Measurements from ENCODE around the gene RNF151.

GRCh38 chr16:1966460-1966859 lies at the start of gene RNF151:
- TF ChIP-seq CTCF (IDR thresholded peaks at IDR 0.05): no peak
- TF ChIP-seq POLR2A (IDR thresholded peaks at IDR 0.05): no peak
- TF ChIP-seq POLR2AphosphoS5 (IDR thresholded peaks at IDR 0.05): no peak

Measured in suprapubic skin (tissue), 4 donors.